Fibroblast of skin of scalp (primary cell): ENCODE measurements around the gene PPP1R1B.
A peak's percentile ranks its signal among the peaks of the same experiment; 100 is the strongest.

Experiments used
- DNase-seq: peaks from one replicate; pipeline ENCODE4 v3.0.0-alpha.2; 2013

The PPP1R1B gene

GRCh38 chr17:39615434-39615833 is 11.3 kb upstream of the PPP1R1B start:
- no peak for DNase-seq

DNA sequence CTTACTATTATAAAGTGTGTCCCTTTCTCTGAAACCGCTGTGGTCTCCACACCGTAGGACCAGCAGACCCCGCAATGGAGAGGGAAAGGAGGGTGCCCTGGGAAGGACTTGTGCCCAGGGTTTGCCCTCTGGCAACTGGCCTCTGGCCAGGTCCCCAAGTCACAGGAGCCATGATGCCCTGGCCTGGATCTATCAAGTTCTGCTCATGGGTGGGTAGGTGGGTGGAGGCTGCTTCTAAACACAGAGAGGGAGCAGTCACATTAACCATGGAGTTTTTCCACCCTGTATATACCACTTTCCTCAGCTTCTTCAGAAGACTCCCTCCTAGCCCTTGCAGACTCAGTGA is 9.7 kb upstream of the PPP1R1B start:
- DNase-seq = no peak

DNA sequence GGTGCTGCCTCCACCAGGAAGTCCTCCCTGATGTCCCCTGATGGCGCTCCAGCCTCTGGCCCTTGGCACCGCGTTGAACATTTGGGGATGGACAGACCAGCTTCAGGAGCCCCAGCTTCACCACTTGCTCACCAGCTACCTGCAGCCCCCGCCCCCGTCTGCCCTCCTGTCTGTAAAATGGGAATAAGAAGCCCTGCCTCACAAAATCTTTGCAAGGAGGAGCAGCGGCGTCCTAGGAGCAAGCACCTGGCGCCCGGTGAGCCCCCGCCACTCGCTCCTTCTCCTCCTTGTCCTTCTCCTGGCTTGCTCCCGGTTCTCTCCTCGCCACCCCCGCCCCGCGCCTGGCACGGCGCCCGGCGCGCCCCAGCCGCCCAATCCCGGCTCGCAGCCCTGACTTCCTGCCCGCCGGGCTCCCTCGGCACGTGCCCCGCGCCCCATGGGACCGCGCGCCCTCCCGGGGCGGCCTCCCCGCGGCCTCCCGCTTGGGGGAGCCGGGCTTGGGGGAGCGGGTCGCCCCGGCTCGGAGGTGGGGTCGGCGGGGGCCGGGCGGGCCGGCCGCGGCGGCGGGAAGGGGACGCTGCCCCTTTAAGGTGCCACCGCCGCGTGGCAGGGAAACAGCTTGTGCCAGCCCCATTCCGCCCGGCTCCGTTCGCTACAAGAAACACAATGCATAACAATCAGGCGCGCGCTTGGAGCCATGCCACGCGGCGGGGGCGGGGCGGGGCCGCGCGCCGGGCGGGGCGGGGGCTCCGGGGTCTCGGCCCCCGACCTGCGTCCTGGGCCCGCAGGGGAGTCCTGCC is 9.1 kb upstream of the PPP1R1B start:
- DNase-seq = peak; percentile 54

DNA sequence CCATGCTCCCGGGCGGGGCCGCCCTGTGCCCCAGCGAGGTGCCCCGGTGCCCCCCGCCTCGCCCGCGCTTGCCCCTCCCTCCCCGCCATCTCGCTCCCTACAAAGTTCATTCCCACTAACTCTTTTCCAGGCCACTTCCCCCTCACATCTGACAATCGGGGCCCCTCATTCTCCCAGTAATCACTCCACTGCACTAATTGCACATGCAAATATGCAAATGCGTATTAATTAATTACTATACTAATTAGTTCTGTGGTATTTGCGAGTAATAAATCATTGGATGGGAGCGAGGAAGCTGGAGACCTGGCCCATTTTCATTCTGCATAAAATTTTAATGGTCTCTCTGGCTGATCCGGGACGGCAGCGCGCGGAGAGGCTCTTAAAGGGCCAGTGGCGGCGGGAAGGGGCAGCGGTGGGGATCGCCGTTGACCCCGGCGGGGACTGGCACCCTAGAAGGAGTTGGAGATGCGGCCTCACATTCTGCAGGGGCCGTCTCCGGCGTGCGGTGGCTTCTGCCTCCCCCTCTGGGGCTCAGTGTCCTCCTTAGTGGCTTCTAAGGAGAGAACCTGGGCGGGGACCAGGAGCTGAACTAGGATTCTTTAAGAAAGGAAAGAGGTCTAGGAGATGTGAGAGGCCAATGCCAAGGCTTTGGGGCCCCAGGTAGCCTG is 8.4 kb upstream of the PPP1R1B start:
- DNase-seq = no peak

GRCh38 chr17:39618956-39619785 is 7.6 kb upstream of the PPP1R1B start:
- DNase-seq = no peak

DNA sequence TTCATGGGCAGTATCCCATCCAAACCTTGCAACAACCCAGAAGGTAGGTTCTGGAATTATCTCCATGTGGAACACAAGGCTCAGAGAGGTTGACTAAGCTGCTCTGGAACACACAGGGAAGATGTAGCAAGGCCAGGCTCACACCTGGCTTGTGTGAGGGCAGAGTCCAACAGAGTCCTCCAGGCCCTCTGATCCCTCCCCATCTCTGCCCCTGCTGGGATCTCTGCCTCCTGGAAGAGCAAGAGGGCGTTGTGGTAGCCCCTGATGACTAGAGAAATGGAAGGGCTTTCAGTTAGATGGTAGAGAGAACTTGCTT is 7.0 kb upstream of the PPP1R1B start:
- DNase-seq = no peak

- DNase-seq = peak; percentile 78
Observed at GRCh38 chr17:39621523-39622379, 5.0 kb upstream of the PPP1R1B start.

DNA sequence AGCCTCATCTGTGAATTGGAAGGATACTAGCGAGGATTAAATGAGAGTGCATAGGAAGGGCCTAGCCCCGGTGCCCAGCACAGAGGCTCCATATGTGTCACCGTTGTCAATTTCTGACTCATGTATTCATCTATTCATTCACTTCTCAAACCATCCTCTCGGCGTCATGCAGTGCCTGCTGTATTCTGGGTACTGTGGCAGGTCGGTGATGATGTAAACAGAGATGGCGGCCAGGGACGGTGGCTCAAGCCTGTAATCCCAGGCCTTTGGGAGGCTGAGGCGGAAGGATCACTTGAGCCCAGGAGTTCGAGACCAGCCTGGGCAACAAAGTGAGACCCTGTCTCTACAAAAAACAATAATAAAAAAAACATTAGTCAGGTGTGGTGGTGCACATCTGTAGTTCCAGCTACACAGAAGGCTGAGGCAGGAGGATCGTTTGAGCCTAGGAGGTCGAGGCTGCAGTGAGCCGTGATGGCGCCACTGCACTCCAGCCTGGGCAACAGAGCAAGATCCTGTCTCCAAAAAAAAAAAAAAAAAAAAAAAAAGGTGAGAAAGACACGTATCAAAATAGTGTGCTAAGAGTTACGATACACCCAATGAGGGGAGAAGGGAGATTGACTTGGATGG is 4.3 kb upstream of the PPP1R1B start:
- no peak for DNase-seq

DNA sequence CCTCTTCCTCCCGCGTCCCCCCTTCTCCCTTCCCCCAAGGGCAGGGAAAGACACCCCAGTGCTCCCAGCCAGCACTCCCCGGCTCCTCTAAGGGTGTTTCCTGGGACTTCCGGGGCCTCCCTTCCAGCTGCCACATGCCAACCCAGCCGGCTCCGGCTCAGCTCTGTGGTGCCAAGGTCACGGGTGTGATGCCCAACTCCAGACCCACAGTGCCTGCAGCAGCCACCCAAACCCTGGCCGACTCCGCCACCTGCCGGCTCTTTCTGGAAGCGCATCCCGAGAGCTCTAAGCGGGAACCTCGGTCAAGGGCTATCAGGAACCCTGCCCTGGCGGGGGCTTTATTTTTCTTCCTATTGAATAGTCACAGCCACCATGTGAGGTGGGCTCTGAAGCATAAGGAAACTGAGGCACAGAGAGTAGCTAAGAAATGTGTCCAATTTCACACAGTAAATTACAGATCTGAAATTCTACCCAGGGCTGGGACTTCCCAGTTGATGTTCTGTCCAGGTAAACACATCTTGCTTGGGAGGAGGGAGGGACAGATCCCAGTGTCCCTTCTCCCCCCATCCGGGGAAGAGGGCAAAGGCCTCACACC is 3.3 kb upstream of the PPP1R1B start:
- peak; percentile 59 for DNase-seq

GRCh38 chr17:39624313-39624712 is 2.4 kb upstream of the PPP1R1B start:
- no peak for DNase-seq

- DNase-seq = no peak
Observed at GRCh38 chr17:39625198-39625785, 1.5 kb upstream of the PPP1R1B start.

DNA sequence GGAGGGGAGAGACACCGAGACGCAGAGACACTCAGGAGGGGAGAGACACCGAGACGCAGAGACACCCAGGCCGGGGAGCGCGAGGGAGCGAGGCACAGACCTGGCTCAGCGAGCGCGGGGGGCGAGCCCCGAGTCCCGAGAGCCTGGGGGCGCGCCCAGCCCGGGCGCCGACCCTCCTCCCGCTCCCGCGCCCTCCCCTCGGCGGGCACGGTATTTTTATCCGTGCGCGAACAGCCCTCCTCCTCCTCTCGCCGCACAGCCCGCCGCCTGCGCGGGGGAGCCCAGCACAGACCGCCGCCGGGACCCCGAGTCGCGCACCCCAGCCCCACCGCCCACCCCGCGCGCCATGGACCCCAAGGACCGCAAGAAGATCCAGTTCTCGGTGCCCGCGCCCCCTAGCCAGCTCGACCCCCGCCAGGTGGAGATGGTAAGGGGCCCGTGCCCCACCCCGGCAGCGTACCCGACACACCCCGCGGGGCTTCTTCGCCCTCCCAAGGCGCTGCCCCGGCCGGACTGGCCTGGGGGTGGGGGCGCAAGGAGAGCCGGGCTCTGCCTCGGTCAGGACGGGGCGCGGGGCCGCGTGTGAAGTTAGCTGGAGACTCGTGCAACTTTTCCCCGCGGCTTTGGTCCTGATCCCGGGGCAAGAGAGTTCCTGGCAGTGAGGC is 427 bp downstream of the PPP1R1B start:
- no peak for DNase-seq

DNA sequence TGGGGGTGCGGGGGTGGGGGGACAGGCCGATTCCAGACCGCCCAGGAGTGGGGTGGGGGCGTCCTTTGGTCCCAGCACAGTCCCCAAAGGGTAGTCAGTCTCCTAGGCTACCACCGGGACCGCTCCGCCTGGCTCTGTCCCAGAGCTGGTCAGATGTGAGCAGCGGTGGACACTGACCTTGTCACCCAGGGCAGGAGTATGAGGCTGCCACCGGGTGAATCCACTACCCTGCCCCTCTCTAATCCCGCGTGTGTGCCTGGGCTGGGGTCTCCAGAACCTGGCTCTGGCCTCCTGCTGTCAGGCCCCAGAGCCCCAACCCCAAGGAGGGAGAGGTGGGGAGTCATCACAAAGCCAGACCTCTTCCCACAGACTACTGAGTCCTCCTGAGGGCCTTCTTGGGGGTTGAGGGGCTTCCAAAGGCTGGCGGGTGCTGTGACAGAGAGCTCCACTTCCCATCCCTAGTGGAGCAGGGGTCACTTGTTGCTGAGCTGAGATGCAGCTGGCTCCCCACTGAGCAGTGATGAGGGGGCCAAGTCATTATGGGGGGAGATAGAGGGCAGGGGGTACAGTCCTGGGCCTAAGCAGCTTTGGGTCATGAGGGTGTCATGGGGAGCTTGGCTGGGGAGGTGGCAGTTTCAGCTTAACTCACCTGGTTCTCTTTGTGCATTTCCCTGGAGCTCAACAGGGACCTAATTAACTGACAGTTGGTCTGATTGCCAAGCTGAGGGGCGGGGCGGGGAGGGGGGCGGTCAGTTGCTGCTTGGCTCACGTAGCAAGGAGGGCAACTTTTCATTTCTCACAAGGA is 1.2 kb downstream of the PPP1R1B start:
- no peak for DNase-seq

DNA sequence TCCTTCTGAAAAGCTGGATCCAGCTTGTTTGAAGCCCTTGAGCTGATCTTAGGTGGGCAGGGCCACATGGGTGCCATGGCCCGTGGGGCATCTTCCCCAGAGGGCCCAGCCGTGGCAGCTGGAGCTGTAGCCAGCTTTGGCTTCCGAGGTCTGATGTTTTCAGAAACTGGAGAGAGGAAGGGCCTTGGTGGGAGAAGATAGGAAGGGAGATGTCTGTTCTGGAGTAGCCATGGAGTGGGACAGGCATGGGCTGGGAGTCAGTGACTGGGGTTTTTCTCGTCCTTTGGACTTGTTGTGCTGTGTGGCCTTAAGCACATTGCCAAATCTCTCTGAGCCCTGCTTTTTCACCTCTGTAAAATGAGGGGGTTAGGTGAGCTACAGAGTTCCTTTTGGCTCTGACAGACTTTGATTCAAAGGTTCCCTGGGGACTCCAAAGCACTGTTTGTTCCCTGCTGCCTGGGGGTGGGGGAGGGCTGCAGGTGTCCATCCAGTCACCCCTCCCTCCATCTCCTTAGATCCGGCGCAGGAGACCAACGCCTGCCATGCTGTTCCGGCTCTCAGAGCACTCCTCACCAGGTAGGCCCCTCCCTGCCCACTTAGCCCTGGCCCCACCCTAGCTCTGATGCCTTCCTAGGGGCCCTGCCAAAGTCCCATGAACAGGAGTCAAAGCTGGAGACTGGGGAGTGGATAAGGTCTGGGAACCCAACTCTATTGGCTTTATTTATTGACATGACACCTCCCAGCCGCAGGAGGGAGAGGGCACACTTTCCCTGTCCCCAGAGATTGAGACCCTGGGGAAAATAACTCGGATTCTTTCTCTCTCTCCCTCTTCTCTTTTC is 2.1 kb downstream of the PPP1R1B start:
- no peak for DNase-seq

DNA sequence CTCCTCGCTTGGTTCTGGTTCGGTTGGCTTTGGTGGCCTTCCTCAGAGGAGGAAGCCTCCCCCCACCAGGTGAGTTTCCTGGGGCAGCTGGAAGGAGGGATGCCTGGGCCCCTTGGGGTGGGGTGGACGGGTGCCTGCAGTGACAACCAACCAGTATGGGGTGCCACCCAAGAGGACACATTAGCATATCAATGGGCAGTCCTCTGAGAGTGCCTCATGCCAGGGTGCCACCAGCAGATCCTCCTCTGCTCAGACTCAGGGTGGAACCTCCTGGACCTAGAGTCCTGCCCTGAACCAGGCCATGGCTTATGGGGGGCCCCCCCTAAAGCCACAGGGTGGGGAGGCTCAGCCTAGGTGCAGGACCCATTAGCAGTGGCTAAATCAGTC is 2.7 kb downstream of the PPP1R1B start:
- DNase-seq = no peak

GRCh38 chr17:39629898-39630297 is 3.1 kb downstream of the PPP1R1B start:
- no peak for DNase-seq

- DNase-seq = no peak
Observed at GRCh38 chr17:39631403-39631802, 4.7 kb downstream of the PPP1R1B start.

DNA sequence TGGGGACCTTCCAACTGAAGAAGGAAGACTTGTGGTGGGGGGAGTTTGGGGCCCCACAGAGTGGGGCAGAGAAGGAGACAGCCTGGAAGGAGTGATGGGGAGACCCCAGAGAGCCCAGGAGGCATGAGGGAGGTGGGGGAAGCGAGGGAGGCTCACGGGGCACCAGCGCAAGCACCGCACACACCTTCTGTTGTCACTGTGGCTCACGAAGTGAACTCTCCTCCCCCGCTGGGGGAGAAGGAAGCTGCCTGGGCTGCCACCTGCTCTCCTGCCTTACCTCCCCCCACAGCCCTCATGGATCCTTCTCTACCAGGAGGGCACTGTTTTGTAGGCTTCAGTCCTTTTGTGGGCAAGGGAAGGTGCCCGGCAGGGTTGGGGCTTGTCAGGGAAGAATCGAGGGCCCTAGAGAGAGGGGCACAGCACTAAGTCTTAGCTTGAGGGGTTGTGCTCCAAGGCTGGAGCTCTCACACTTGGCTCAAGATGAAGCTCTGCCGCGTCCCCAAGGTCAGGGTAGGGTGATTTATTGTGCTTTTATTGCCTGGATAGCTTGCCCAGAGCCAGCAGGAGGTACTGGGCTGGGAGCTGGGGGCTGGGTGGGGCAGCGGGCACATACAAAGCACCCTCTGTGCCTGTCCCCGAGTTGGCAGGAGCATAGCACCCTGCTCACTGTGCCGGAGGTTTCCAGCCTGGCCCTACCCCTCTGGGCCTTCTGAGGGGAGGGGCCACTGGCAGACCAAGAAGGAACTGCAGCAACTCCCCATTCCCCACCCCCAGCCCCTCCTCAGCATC is 5.6 kb downstream of the PPP1R1B start:
- DNase-seq = no peak
